ENCODE measurements around the gene MYO1C.

GRCh38 chr17:1495265-1495989, 2.9 kb upstream of the MYO1C start:
- TF ChIP-seq POLR2A (IDR thresholded peaks at IDR 0.05) (no peak), CTCF (IDR thresholded peaks at IDR 0.05) (no peak)

All from Peyer's patch (tissue), 4 donors.